A549 (cell line): Measurements from ENCODE around the gene KCNE5. TPM values are rescaled to one million over a fixed set of nuclear protein-coding genes. Genes with fewer than 3 reads are reported as not detected.

Experiments
- ATAC-seq, 2 experiments: fragments of 200-7000 bp in 1 of 2; fragments of >200 bp in 1 of 2; cut with Nextera tagmentation in 1 of 2; cut with Tn5 transposase in 1 of 2; 3 replicates each; pipeline versions ENCODE4 v1.8.0 to v1.9.1; 2018 to 2020; ENCODE audit warnings: mild to moderate bottlenecking in 1 of 2, moderate library complexity in 1 of 2
- CTCF ChIA-PET: fragments of 300-600 bp; sonication (Branson Sonifier 250); formaldehyde crosslinking; extraction: SDS; loops from one replicate; lab custom pipeline; 2021; ENCODE audit warnings: antibody characterized with exemption, inconsistent platforms; lab: Yijun Ruan, JAX
- POLR2A ChIA-PET: fragments of 350-600 bp; formaldehyde crosslinking; extraction: SDS; loops from one replicate; lab custom pipeline; 2021; ENCODE audit warnings: antibody characterized with exemption, inconsistent platforms; lab: Yijun Ruan, JAX
- DNase-seq, 2 experiments: peaks; one replicate each; pipeline versions ENCODE4 v3.0.0 to v3.0.0-alpha.2; 2011 to 2016; ENCODE audit warnings: low read depth in 1 of 2, low spot score in 1 of 2
- FAIRE-seq: peaks from 2 replicates; lab custom pipeline; 2011; peaks lifted over from hg19 to GRCh38; lab: Jason Lieb, UNC
- H3K27ac ChIP-seq, 2 experiments: fragments of >200 bp; sonication (Bioruptor Twin); formaldehyde crosslinking; 3 replicates each; pipeline ENCODE4 v1.5.1; 2016 to 2017
- H3K4me1 ChIP-seq: fragments of >200 bp; sonication (Bioruptor Twin); formaldehyde crosslinking; 3 replicates; pipeline ENCODE4 v1.6.1; 2016
- H3K4me2 ChIP-seq: fragments of >200 bp; sonication (Bioruptor Twin); formaldehyde crosslinking; 3 replicates; pipeline ENCODE4 v1.6.1; 2016
- H3K4me3 ChIP-seq: fragments of >200 bp; sonication (Bioruptor Twin); formaldehyde crosslinking; 3 replicates; pipeline ENCODE4 v1.5.1; 2016
- H3K9me3 ChIP-seq: fragments of >200 bp; sonication (Bioruptor Twin); formaldehyde crosslinking; 3 replicates; pipeline ENCODE4 v1.6.1; 2016
- CHD2 ChIP-seq: fragments of 150-350 bp; IDR thresholded peaks from 2 replicates; pipeline ENCODE4 v1.6.1; 2014; ENCODE audit warnings: low read length; ENCODE audit not compliant: partially characterized antibody
- EHF ChIP-seq: fragments of 250-450 bp; sonication (Bioruptor Pico); IDR thresholded peaks from 2 replicates; pipeline ENCODE4 v1.5.0; 2020; ENCODE audit warnings: mild to moderate bottlenecking
- FOSB ChIP-seq: fragments of 250-450 bp; sonication (Bioruptor Pico); IDR thresholded peaks from 2 replicates; pipeline ENCODE4 v1.5.0; 2020; ENCODE audit warnings: mild to moderate bottlenecking, moderate library complexity
- GATA3 ChIP-seq: IDR thresholded peaks from 2 replicates; pipeline ENCODE4 v1.6.1; 2012; ENCODE audit warnings: borderline replicate concordance
- HDAC2 ChIP-seq: fragments of 200-600 bp; sonication (generic); IDR thresholded peaks from 2 replicates; pipeline ENCODE4 v1.6.1; 2016
- HOXA7 ChIP-seq: fragments of 250-450 bp; sonication (Bioruptor Pico); IDR thresholded peaks from 2 replicates; pipeline ENCODE4 v1.5.0; 2020; ENCODE audit warnings: mild to moderate bottlenecking, moderate library complexity
- JUN ChIP-seq, 2 experiments: fragments of >200 bp; sonication (Bioruptor Twin); formaldehyde crosslinking; IDR thresholded peaks; 2 replicates in 1 of 2; 3 replicates in 1 of 2; pipeline ENCODE4 v1.6.1; 2016 to 2017
- JUNB ChIP-seq: fragments of >200 bp; sonication (Bioruptor Twin); formaldehyde crosslinking; IDR thresholded peaks from 2 replicates; pipeline ENCODE4 v1.6.1; 2016
- KDM5A ChIP-seq: fragments of 200-600 bp; sonication (generic); IDR thresholded peaks from 2 replicates; pipeline ENCODE4 v1.6.1; 2016; ENCODE audit warnings: antibody characterized with exemption, mild to moderate bottlenecking
- MAFK ChIP-seq: fragments of 450-650 bp; IDR thresholded peaks from 2 replicates; pipeline ENCODE4 v1.6.1; 2014; ENCODE audit not compliant: partially characterized antibody
- NPAS2 ChIP-seq: fragments of 250-450 bp; sonication (Bioruptor Pico); IDR thresholded peaks from 2 replicates; pipeline ENCODE4 v1.8.0; 2022; ENCODE audit warnings: mild to moderate bottlenecking, moderate library complexity, borderline replicate concordance
- NR3C1 ChIP-seq: fragments of >200 bp; sonication (Bioruptor Twin); formaldehyde crosslinking; IDR thresholded peaks from 3 replicates; pipeline ENCODE4 v1.6.1; 2017
- PHF8 ChIP-seq: fragments of 200-600 bp; sonication (generic); IDR thresholded peaks from 2 replicates; pipeline ENCODE4 v1.6.1; 2016; ENCODE audit warnings: low read depth, mild to moderate bottlenecking, antibody characterized with exemption, moderate library complexity, borderline replicate concordance
- RCOR1 ChIP-seq: fragments of 150-350 bp; IDR thresholded peaks from 2 replicates; pipeline ENCODE4 v1.6.1; 2014; ENCODE audit warnings: antibody characterized with exemption, low read length, low read depth
- TFCP2L1 ChIP-seq: fragments of 250-450 bp; sonication (Bioruptor Pico); IDR thresholded peaks from 2 replicates; pipeline ENCODE4 v1.5.0; 2021; ENCODE audit warnings: mild to moderate bottlenecking
- ZFP36 ChIP-seq: fragments of 450-650 bp; IDR thresholded peaks from 2 replicates; pipeline ENCODE4 v1.6.1; 2014; ENCODE audit warnings: borderline replicate concordance; ENCODE audit not compliant: partially characterized antibody
- WGBS: methylation state at CpG from one replicate; pipeline ENCODE4 v1.1.6; 2017; ENCODE audit errors: missing lambda C conversion rate; 5-methylcytosine and 5-hydroxymethylcytosine counted together
- polyA plus RNA-seq, 4 experiments: library from polyadenylated mRNA; depleted of rRNA in 3 of 4; stranded (reverse); fragments of >200 nt; fragmentation: RNase III in 1 of 4; extraction: RNeasy Plus Mini Kit Qiagen cat#74134 plus additional on column Dnase treatment in 1 of 4; gene quantifications; 2 replicates in 3 of 4; 3 replicates in 1 of 4; pipeline ENCODE4 v1.2.3, GENCODE V29; 2011 to 2017
- TF ChIP-seq, protein P1 (sequence below): fragments of 200-600 bp; sonication (generic); IDR thresholded peaks from 2 replicates; pipeline ENCODE4 v1.6.1; 2016; ENCODE audit warnings: antibody characterized with exemption, mild to moderate bottlenecking, moderate library complexity
- TF ChIP-seq, protein P2 (sequence below): IDR thresholded peaks from 2 replicates; pipeline ENCODE4 v1.6.1; 2012
- TF ChIP-seq, protein P3 (sequence below): fragments of >200 bp; sonication (Bioruptor Twin); formaldehyde crosslinking; IDR thresholded peaks from 3 replicates; pipeline ENCODE4 v1.6.1; 2016
- TF ChIP-seq, protein P4 (sequence below): fragments of 450-650 bp; IDR thresholded peaks from 2 replicates; pipeline ENCODE4 v1.6.1; 2014; ENCODE audit warnings: antibody characterized with exemption
- TF ChIP-seq, protein P5 (sequence below): IDR thresholded peaks from 2 replicates; pipeline ENCODE4 v1.6.1; 2012; ENCODE audit warnings: low read depth, borderline replicate concordance

KCNE5 gene
- polyA plus RNA-seq, 2 of the 4 experiments (the other 2 are of a cell fraction): 0.17 to 0.23 TPM

DNA sequence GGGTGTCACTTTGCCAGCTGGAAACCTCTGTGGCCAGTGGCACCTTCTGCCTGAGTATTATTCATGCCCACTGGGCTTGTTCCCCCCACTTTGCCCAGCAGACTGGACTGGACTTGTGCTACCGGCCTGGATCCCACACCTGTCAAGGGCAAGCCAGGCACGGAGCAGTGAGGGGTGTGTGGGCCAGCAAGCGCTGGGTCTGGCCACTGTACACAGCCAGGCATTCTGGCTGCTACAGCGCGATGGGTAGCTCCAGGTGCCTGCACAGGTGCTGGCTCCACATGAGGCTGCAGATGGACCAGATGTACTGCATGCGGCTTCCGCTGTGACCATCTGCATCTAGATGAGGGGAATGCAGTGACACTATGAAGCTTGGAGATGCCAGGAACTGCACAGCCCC lies 39.5 kb downstream of the KCNE5 start:
- H3K4me1 ChIP-seq: no peaks in the 10 kb centered on the region
- no peak for ATAC-seq
- no peak overlapping the region for H3K4me2 ChIP-seq
- no peak for FAIRE-seq
- WGBS: 53% methylated on average over 3 of the region's 7 CpGs
- POLR2A ChIA-PET: no interaction called here
- no peaks in the 10 kb centered on the region for H3K9me3 ChIP-seq
- H3K27ac ChIP-seq: no peak overlapping the region
- CTCF ChIA-PET: interaction anchor here (0.7 kb wide), 1 partner anchor 100 kb away, joined by 3 read pairs; no protein-coding TSS in a partner anchor
- no peak for DNase-seq
- H3K4me3 ChIP-seq: no peak overlapping the region
- TF ChIP-seq KDM5A (no peak), JUNB (no peak), CHD2 (no peak), GATA3 (no peak), HOXA7 (CRISPR knock-in tag) (no peak), NR3C1 (no peak), TFCP2L1 (CRISPR knock-in tag) (no peak), NPAS2 (CRISPR knock-in tag) (no peak), FOSB (no peak), JUN (IDR thresholded peaks at IDR 0.05) (no peak), RCOR1 (no peak), EHF (CRISPR knock-in tag) (no peak), PHF8 (no peak), ZFP36 (no peak), MAFK (no peak)
- TF ChIP-seq, protein P1, sequence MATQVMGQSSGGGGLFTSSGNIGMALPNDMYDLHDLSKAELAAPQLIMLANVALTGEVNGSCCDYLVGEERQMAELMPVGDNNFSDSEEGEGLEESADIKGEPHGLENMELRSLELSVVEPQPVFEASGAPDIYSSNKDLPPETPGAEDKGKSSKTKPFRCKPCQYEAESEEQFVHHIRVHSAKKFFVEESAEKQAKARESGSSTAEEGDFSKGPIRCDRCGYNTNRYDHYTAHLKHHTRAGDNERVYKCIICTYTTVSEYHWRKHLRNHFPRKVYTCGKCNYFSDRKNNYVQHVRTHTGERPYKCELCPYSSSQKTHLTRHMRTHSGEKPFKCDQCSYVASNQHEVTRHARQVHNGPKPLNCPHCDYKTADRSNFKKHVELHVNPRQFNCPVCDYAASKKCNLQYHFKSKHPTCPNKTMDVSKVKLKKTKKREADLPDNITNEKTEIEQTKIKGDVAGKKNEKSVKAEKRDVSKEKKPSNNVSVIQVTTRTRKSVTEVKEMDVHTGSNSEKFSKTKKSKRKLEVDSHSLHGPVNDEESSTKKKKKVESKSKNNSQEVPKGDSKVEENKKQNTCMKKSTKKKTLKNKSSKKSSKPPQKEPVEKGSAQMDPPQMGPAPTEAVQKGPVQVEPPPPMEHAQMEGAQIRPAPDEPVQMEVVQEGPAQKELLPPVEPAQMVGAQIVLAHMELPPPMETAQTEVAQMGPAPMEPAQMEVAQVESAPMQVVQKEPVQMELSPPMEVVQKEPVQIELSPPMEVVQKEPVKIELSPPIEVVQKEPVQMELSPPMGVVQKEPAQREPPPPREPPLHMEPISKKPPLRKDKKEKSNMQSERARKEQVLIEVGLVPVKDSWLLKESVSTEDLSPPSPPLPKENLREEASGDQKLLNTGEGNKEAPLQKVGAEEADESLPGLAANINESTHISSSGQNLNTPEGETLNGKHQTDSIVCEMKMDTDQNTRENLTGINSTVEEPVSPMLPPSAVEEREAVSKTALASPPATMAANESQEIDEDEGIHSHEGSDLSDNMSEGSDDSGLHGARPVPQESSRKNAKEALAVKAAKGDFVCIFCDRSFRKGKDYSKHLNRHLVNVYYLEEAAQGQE: no peak
- TF ChIP-seq, protein P2, sequence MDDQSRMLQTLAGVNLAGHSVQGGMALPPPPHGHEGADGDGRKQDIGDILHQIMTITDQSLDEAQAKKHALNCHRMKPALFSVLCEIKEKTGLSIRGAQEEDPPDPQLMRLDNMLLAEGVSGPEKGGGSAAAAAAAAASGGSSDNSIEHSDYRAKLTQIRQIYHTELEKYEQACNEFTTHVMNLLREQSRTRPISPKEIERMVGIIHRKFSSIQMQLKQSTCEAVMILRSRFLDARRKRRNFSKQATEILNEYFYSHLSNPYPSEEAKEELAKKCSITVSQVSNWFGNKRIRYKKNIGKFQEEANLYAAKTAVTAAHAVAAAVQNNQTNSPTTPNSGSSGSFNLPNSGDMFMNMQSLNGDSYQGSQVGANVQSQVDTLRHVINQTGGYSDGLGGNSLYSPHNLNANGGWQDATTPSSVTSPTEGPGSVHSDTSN: no peak
- TF ChIP-seq, protein P3, sequence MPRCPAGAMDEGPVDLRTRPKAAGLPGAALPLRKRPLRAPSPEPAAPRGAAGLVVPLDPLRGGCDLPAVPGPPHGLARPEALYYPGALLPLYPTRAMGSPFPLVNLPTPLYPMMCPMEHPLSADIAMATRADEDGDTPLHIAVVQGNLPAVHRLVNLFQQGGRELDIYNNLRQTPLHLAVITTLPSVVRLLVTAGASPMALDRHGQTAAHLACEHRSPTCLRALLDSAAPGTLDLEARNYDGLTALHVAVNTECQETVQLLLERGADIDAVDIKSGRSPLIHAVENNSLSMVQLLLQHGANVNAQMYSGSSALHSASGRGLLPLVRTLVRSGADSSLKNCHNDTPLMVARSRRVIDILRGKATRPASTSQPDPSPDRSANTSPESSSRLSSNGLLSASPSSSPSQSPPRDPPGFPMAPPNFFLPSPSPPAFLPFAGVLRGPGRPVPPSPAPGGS: no peak
- TF ChIP-seq, protein P4, sequence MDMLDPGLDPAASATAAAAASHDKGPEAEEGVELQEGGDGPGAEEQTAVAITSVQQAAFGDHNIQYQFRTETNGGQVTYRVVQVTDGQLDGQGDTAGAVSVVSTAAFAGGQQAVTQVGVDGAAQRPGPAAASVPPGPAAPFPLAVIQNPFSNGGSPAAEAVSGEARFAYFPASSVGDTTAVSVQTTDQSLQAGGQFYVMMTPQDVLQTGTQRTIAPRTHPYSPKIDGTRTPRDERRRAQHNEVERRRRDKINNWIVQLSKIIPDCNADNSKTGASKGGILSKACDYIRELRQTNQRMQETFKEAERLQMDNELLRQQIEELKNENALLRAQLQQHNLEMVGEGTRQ: no peak
- TF ChIP-seq, protein P5, sequence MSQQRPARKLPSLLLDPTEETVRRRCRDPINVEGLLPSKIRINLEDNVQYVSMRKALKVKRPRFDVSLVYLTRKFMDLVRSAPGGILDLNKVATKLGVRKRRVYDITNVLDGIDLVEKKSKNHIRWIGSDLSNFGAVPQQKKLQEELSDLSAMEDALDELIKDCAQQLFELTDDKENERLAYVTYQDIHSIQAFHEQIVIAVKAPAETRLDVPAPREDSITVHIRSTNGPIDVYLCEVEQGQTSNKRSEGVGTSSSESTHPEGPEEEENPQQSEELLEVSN: no peak

DNA sequence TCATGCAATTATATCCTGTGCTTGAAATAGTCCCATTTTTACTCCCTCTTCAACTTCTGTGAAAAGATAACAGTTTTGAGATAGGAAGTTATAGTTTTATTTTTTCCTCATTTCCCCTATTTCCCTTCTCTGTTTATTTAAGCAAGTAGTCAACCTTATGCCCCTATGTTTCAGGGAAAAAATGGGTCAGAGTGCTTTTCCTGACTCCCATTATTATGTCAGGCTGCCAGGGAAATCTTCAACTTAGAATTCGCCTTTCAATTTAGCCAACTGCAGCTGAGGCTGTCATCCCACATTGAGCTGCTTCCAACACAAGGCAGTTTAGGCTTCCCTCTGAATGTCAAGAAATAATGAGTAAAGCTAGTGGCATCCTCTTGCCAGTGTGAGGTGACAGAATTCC lies 46.1 kb downstream of the KCNE5 start:
- CTCF ChIA-PET: interaction anchor here (1.4 kb wide), 1 partner anchor 93 kb away, joined by 5 read pairs; no protein-coding TSS in a partner anchor
- DNase-seq (no peak), ATAC-seq (no peak), FAIRE-seq (no peak)
- Histone ChIP-seq H3K4me2 (no peak overlapping the region), H3K27ac (no peak overlapping the region), H3K4me1 (no peaks in the 10 kb centered on the region), H3K9me3 (no peaks in the 10 kb centered on the region), H3K4me3 (no peak overlapping the region)
- WGBS: 7% methylated on average over 1 of the region's 1 CpG
- no peak for TF ChIP-seq HDAC2
- POLR2A ChIA-PET: no interaction called here
